ENCODE results near the gene MARK4. TPM values are rescaled to one million over a fixed set of nuclear protein-coding genes. Genes with fewer than 3 reads are reported as not detected.

MARK4 gene
- total RNA-seq, 2 donors from 2014 or later, result 24.3 to 120 TPM

DNA sequence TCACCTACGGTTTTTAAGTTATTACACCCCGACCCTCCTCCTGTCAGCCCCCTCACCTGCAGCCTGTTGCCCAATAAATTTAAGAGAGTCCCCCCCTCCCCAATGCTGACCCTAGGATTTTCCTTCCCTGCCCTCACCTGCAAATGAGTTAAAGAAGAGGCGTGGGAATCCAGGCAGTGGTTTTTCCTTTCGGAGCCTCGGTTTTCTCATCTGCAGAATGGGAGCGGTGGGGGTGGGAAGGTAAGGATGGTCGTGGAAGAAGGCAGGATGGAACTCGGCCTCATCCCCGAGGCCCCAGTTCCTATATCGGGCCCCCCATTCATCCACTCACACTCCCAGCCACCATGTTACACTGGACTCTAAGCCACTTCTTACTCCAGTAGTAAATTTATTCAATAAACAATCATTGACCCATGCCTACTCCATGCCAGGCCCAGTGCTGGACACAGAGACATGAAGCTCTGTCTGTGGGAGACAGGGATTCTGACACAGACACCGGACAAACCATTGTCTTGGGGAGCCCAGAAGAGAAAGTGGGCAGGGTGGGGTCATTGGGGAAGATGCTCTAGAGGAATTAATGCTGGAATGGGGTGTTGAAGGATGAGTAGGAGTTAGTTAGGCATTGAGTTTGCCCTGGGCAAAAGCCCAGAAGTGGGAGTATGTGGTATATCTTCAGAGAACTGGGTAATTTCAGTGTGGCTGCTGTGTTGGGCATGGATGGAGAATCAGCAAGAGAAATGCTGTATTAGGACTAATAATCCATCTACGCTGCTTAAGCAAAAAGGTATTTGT, 52.4 kb downstream of the MARK4 start:
- no peak for DNase-seq (ENCODE audit: low spot score)
- Histone ChIP-seq H3K4me1 (replicated peaks) (no peaks in the 10 kb centered on the region), H3K9me3 (no peaks in the 10 kb centered on the region), H3K4me3 (no peak overlapping the region), H3K27ac (no peak overlapping the region), H3K36me3 (peaks cover 0 to 6% of the 10 kb centered on the region in 2 donors), H3K27me3 (replicated peaks; ENCODE audit: insufficient read depth) (no peaks in the 10 kb centered on the region)
- WGBS, result 92% methylated on average over 12 of the region's 12 CpGs
- intact Hi-C loops (cut with DNase I), result no loop called here
- TF ChIP-seq CTCF (IDR thresholded peaks at IDR 0.05) (no peak), POLR2AphosphoS5 (IDR thresholded peaks at IDR 0.05) (no peak), POLR2A (IDR thresholded peaks at IDR 0.05) (no peak)

- DNase-seq (ENCODE audit: low spot score), result no peak
- TF ChIP-seq POLR2AphosphoS5 (IDR thresholded peaks at IDR 0.05) (no peak), POLR2A (IDR thresholded peaks at IDR 0.05) (no peak), CTCF (IDR thresholded peaks at IDR 0.05) (no peak)
- 83% methylated on average over 4 of the region's 4 CpGs for WGBS
- intact Hi-C loops (cut with DNase I), result no loop called here
- Histone ChIP-seq H3K9me3 (no peaks in the 10 kb centered on the region), H3K4me1 (replicated peaks) (no peaks in the 10 kb centered on the region), H3K4me3 (no peak overlapping the region), H3K27ac (no peak overlapping the region), H3K36me3 (peaks cover 0 to 4% of the 10 kb centered on the region in 2 donors), H3K27me3 (replicated peaks; ENCODE audit: insufficient read depth) (no peaks in the 10 kb centered on the region)
Measured at GRCh38 chr19:45304141-45304926, 53.3 kb downstream of the MARK4 start.

- H3K27ac ChIP-seq, result no peak overlapping the region
- intact Hi-C loops (cut with DNase I), result no loop called here
- 77% methylated on average over 4 of the region's 4 CpGs for WGBS
- no peaks in the 10 kb centered on the region for H3K36me3 ChIP-seq
- H3K4me1 ChIP-seq (replicated peaks), result no peaks in the 10 kb centered on the region
- no peaks in the 10 kb centered on the region for H3K9me3 ChIP-seq
- no peak for DNase-seq (ENCODE audit: low spot score)
- no peak for TF ChIP-seq POLR2AphosphoS5 (IDR thresholded peaks at IDR 0.05)
- no peak for TF ChIP-seq POLR2A (IDR thresholded peaks at IDR 0.05)
- no peak for TF ChIP-seq CTCF (IDR thresholded peaks at IDR 0.05)
- no peak overlapping the region for H3K4me3 ChIP-seq
- H3K27me3 ChIP-seq (replicated peaks; ENCODE audit: insufficient read depth), result no peaks in the 10 kb centered on the region
Measured at GRCh38 chr19:45305007-45305406, 53.9 kb downstream of the MARK4 start.

DNA sequence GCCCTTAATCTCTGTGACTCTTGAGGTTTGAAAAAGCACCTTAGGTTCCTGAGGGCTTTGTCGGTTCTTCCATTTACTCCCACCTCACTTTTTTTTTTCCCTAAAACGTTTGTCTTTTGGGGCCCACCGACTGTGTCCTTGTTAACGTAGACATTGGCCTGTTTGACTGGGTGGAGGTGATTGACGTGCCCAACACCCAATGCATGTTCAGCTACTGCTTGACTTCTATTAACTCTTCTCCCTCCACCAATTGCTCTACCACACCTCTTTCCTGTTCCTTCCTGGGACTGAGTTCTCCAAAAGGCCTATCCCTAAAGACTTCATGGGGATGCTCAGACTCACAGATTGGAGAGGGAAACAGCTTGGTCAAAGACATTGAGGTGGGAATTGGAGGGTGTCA, 54.4 kb downstream of the MARK4 start:
- TF ChIP-seq CTCF (IDR thresholded peaks at IDR 0.05) (no peak), POLR2AphosphoS5 (IDR thresholded peaks at IDR 0.05) (no peak), POLR2A (IDR thresholded peaks at IDR 0.05) (no peak)
- H3K9me3 ChIP-seq, result no peaks in the 10 kb centered on the region
- 35% methylated on average over 5 of the region's 5 CpGs for WGBS
- H3K4me1 ChIP-seq (replicated peaks), result no peaks in the 10 kb centered on the region
- intact Hi-C loops (cut with DNase I), result no loop called here
- H3K4me3 ChIP-seq, result no peak overlapping the region
- no peaks in the 10 kb centered on the region for H3K27me3 ChIP-seq (replicated peaks; ENCODE audit: insufficient read depth)
- H3K36me3 ChIP-seq, result no peaks in the 10 kb centered on the region
- H3K27ac ChIP-seq, result no peak overlapping the region
- no peak for DNase-seq (ENCODE audit: low spot score)
